Ishikawa (cell line): ENCODE measurements around the gene BHLHA15.

Experiments
- CEBPB ChIP-seq: IDR thresholded peaks from 2 replicates; pipeline ENCODE4 v1.6.1; 2012
- CREB1 ChIP-seq: IDR thresholded peaks from 2 replicates; pipeline ENCODE4 v1.6.1; 2012; ENCODE audit warnings: low read depth
- EGR1 ChIP-seq: IDR thresholded peaks from 2 replicates; pipeline ENCODE4 v1.6.1; 2012
- EP300 ChIP-seq: IDR thresholded peaks from 2 replicates; pipeline ENCODE4 v1.6.1; 2012; ENCODE audit warnings: borderline replicate concordance
- FOXM1 ChIP-seq: IDR thresholded peaks from 2 replicates; pipeline ENCODE4 v1.6.1; 2012; ENCODE audit warnings: low read depth, borderline replicate concordance
- NFIC ChIP-seq: IDR thresholded peaks from 2 replicates; pipeline ENCODE4 v1.6.1; 2012
- RAD21 ChIP-seq: IDR thresholded peaks from 2 replicates; pipeline ENCODE4 v1.6.1; 2012; ENCODE audit warnings: low read depth
- TAF1 ChIP-seq: IDR thresholded peaks from 2 replicates; pipeline ENCODE4 v1.6.1; 2012; ENCODE audit warnings: low read depth, mild to moderate bottlenecking
- TCF12 ChIP-seq: IDR thresholded peaks from 2 replicates; pipeline ENCODE4 v1.6.1; 2012; ENCODE audit warnings: low read depth
- TEAD4 ChIP-seq: IDR thresholded peaks from 2 replicates; pipeline ENCODE4 v1.6.1; 2012
- YY1 ChIP-seq: IDR thresholded peaks from 2 replicates; pipeline ENCODE4 v1.6.1; 2012; ENCODE audit warnings: low read depth
- ZBTB7A ChIP-seq: IDR thresholded peaks from 2 replicates; pipeline ENCODE4 v1.6.1; 2012; ENCODE audit warnings: low read depth
- TF ChIP-seq, protein P1 (sequence below): IDR thresholded peaks from 2 replicates; pipeline ENCODE4 v1.6.1; 2012
- TF ChIP-seq, protein P2 (sequence below): IDR thresholded peaks from 2 replicates; pipeline ENCODE4 v1.6.1; 2012; ENCODE audit warnings: low read depth, mild to moderate bottlenecking
- TF ChIP-seq, protein P3 (sequence below): IDR thresholded peaks from 2 replicates; pipeline ENCODE4 v1.6.1; 2012

The BHLHA15 gene

DNA sequence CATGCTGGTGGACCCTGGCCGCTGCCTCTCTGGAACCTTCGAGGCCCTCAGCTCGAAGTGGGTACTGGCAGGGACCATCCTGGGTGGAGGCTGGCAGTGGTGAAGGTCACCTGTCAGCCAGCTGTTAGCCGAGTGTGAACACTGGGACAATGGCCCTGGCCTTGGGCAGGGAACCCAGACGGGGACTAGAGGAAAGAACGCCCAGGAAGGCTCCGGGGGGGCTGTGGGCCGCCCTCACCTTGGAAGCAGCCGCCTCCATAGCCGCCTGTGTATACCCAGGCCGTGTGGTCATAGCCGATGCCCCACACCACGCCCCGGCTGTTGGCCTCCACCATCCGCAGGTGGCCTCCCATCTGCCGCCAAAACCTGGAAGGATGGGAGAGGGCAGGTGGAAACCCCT, 17.6 kb downstream of the BHLHA15 start:
- TF ChIP-seq EGR1 (no peak), CREB1 (no peak), ZBTB7A (no peak), RAD21 (no peak), TEAD4 (no peak), NFIC (no peak), TCF12 (no peak), CEBPB (no peak), FOXM1 (no peak), EP300 (no peak), YY1 (no peak)
- TF ChIP-seq, protein P1, sequence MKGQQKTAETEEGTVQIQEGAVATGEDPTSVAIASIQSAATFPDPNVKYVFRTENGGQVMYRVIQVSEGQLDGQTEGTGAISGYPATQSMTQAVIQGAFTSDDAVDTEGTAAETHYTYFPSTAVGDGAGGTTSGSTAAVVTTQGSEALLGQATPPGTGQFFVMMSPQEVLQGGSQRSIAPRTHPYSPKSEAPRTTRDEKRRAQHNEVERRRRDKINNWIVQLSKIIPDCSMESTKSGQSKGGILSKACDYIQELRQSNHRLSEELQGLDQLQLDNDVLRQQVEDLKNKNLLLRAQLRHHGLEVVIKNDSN: no peak
- TF ChIP-seq, protein P2, sequence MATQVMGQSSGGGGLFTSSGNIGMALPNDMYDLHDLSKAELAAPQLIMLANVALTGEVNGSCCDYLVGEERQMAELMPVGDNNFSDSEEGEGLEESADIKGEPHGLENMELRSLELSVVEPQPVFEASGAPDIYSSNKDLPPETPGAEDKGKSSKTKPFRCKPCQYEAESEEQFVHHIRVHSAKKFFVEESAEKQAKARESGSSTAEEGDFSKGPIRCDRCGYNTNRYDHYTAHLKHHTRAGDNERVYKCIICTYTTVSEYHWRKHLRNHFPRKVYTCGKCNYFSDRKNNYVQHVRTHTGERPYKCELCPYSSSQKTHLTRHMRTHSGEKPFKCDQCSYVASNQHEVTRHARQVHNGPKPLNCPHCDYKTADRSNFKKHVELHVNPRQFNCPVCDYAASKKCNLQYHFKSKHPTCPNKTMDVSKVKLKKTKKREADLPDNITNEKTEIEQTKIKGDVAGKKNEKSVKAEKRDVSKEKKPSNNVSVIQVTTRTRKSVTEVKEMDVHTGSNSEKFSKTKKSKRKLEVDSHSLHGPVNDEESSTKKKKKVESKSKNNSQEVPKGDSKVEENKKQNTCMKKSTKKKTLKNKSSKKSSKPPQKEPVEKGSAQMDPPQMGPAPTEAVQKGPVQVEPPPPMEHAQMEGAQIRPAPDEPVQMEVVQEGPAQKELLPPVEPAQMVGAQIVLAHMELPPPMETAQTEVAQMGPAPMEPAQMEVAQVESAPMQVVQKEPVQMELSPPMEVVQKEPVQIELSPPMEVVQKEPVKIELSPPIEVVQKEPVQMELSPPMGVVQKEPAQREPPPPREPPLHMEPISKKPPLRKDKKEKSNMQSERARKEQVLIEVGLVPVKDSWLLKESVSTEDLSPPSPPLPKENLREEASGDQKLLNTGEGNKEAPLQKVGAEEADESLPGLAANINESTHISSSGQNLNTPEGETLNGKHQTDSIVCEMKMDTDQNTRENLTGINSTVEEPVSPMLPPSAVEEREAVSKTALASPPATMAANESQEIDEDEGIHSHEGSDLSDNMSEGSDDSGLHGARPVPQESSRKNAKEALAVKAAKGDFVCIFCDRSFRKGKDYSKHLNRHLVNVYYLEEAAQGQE: no peak
- TF ChIP-seq, protein P3, sequence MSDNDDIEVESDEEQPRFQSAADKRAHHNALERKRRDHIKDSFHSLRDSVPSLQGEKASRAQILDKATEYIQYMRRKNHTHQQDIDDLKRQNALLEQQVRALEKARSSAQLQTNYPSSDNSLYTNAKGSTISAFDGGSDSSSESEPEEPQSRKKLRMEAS: no peak

DNA sequence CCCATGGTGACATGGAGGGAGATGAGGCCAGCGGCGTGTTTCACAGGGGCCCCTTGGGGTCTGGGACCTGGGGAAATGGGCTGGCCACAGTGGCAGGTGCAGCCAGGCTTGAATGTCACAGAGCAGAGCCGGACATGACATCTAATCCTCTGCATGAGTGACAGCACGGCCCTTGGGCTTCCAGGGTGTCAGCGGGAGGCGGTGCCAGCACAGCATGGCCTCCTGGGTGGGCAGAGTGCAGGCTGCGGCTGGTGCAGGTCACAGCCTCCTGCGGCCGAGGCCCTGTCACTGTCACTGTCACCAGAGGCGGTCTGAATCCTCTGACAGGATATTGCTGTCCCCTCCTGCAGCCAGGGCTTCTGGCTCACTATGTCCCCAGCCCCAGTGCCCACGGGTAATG, 18.2 kb downstream of the BHLHA15 start:
- TF ChIP-seq RAD21: no peak
- no peak for TF ChIP-seq TCF12
- TF ChIP-seq, protein P3: no peak
- no peak for TF ChIP-seq CEBPB
- TF ChIP-seq ZBTB7A: no peak
- TF ChIP-seq EGR1: no peak
- TF ChIP-seq CREB1: no peak
- TF ChIP-seq TAF1: no peak
- TF ChIP-seq NFIC: no peak
- no peak for TF ChIP-seq EP300
- TF ChIP-seq YY1: no peak
- no peak for TF ChIP-seq TEAD4
- TF ChIP-seq FOXM1: no peak
- TF ChIP-seq, protein P1: no peak
- TF ChIP-seq, protein P2: no peak

DNA sequence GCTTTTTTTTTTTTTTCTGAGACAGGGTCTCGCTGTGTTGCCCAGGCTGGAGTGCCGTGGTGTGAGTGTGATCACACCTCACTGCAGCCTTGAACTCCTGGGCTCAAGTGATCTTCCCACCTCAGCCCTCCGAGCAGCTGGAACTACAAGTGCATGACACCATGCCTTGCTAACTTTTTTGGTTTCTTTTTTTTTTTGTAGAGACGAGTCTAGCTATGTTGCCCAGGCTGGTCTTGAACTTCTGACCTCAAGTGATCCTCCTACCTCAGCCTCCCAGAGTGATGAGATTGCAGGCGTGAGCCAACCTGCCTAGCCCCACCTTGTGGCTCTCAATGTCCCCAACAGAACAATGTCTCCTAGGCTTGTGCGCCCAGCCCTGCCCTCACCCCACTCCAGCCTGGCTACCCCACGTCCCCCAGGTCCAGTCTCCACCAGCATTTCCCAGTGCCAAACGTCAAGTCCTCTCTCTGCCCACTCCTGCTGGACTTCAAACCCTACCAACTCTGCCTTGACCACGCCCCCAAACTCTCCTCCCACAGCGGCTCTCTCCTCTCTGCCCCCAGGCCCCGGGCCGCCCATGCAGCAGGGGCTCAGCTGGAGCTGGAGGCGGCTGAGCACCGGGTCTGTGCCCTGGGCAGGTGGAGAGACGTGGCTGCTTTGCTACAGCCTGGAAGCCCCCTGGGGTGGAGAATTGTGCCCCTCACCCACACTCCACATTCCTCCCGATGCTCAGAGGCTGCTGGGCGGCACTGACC, 18.9 kb downstream of the BHLHA15 start:
- TF ChIP-seq CEBPB: no peak
- TF ChIP-seq TCF12: no peak
- no peak for TF ChIP-seq FOXM1
- no peak for TF ChIP-seq RAD21
- TF ChIP-seq TAF1: no peak
- TF ChIP-seq YY1: no peak
- no peak for TF ChIP-seq TEAD4
- TF ChIP-seq, protein P3: no peak
- TF ChIP-seq, protein P2: no peak
- no peak for TF ChIP-seq EGR1
- no peak for TF ChIP-seq CREB1

DNA sequence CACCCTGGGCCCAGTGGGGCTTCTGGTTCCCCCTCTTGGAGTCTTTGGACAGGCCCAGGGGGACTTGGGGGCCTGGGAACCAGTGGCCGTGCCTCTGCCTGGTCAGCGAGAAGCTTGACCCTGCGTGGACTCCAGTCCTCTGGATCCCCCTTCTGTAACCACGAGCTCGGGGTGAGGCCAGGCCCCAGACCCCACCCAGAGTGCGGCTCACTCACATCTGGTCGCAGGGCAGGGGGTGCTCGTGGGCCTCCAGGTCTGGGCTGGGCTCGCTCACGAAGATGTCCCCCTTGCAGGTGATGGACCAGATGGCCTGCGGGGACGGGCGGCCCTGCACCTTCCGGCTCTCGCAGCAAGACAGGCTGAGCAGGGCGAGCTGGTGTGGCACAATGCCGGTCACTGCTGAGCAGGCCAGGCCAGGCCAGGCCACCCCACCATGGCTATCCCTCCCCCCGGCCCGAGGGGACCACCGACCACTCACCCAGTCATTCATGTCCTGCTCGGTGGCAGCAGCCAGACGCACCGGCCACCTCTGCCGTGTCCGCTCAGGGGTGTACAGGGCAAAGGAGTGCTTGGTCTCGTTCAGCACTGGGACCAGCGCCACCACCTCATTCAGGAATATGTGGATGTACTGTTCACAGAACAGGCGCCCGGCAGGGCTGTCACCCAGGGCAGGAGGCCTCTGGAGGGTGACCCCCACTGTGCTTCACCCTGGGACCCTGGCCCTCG, 19.7 kb downstream of the BHLHA15 start:
- TF ChIP-seq, protein P3: no peak
- TF ChIP-seq EGR1 (no peak), FOXM1 (no peak)
